Activated T-cell treated with anti-CD3 and anti-CD28 coated beads for 4 hours (primary cell): ENCODE measurements around the gene HKDC1.
"Not testable (repeated sequence)": the region's sequence is repeated elsewhere in the genome, so short reads cannot be mapped to it uniquely, and the experiment has no call there.

Experiments used
- DNase-seq: peaks from one replicate; pipeline ENCODE4 v3.0.0-alpha.2; 2020

Gene HKDC1

GRCh38 chr10:69220041-69220451 lies at the start of gene HKDC1:
Gene HKDC1 (plus strand): TSS chr10:69220332. CDS start chr10:69220436, 104 bp downstream.
- no peak for DNase-seq

- DNase-seq = no peak
These were observed 47.7 kb upstream of the HKDC1 start for GRCh38 chr10:69172241-69172982.

- DNase-seq = not testable (repeated sequence)
These were observed 44.8 kb upstream of the HKDC1 start for GRCh38 chr10:69175326-69175725.

GRCh38 chr10:69176823-69177222 lies 43.3 kb upstream of the HKDC1 start:
- no peak for DNase-seq

GRCh38 chr10:69179089-69179742 lies 40.9 kb upstream of the HKDC1 start:
- peak; percentile 11 for DNase-seq

- DNase-seq = peak; percentile 80
These were observed 40.2 kb upstream of the HKDC1 start, which contains the start of gene SUPV3L1 for GRCh38 chr10:69179743-69180524. Gene SUPV3L1 (plus strand): TSS chr10:69180234. CDS start chr10:69180292, 58 bp downstream.

GRCh38 chr10:69180525-69181204 lies 39.5 kb upstream of the HKDC1 start:
- DNase-seq = no peak

- no peak for DNase-seq
These were observed 38.7 kb upstream of the HKDC1 start for GRCh38 chr10:69181433-69181832.

GRCh38 chr10:69182005-69182404 lies 38.1 kb upstream of the HKDC1 start:
- DNase-seq = no peak

- no peak for DNase-seq
These were observed 33.6 kb upstream of the HKDC1 start for GRCh38 chr10:69186524-69186923.

- no peak for DNase-seq
These were observed 19.1 kb upstream of the HKDC1 start for GRCh38 chr10:69201045-69201444.

- no peak for DNase-seq
These were observed 17.8 kb upstream of the HKDC1 start for GRCh38 chr10:69202332-69202731.

GRCh38 chr10:69208761-69209160 lies 11.4 kb upstream of the HKDC1 start:
- DNase-seq = no peak

GRCh38 chr10:69209787-69210484 lies 10.2 kb upstream of the HKDC1 start:
- no peak for DNase-seq

- DNase-seq = no peak
These were observed 9.0 kb upstream of the HKDC1 start for GRCh38 chr10:69211104-69211503.

- DNase-seq = no peak
These were observed 8.6 kb upstream of the HKDC1 start for GRCh38 chr10:69211524-69211923.

GRCh38 chr10:69213591-69214311 lies 6.4 kb upstream of the HKDC1 start:
- no peak for DNase-seq

GRCh38 chr10:69214666-69215131 lies 5.4 kb upstream of the HKDC1 start:
- DNase-seq = no peak

GRCh38 chr10:69215405-69216171 lies 4.5 kb upstream of the HKDC1 start:
- DNase-seq = no peak

GRCh38 chr10:69216577-69217118 lies 3.5 kb upstream of the HKDC1 start:
- no peak for DNase-seq
